Loucy (cell line): ENCODE measurements around the gene ITGB8.

ENCODE experiments used
- H2AFZ ChIP-seq: fragments of 200-600 bp; sonication (generic); 2 replicates; pipeline ENCODE4 v1.6.0; 2016; ENCODE audit warnings: antibody characterized with exemption, mild to moderate bottlenecking, low read length, moderate library complexity
- H3F3A ChIP-seq: fragments of 200-600 bp; 2 replicates; pipeline ENCODE4 v1.6.0; 2016; ENCODE audit warnings: antibody characterized with exemption, low read depth, mild to moderate bottlenecking
- H3K27me3 ChIP-seq: fragments of 200-600 bp; sonication (generic); 2 replicates; pipeline ENCODE4 v1.6.1; 2014; ENCODE audit warnings: low read length, mild to moderate bottlenecking; ENCODE audit not compliant: insufficient read depth, poor library complexity, severe bottlenecking
- H3K36me3 ChIP-seq: fragments of 200-600 bp; sonication (generic); 2 replicates; pipeline ENCODE4 v1.6.1; 2016; ENCODE audit warnings: low read length; ENCODE audit not compliant: insufficient read depth
- H3K4me1 ChIP-seq: fragments of 200-600 bp; sonication (generic); 2 replicates; pipeline ENCODE4 v1.5.1; 2014; ENCODE audit warnings: low read length, mild to moderate bottlenecking; ENCODE audit not compliant: insufficient read depth, poor library complexity, severe bottlenecking
- H3K4me2 ChIP-seq: fragments of 200-600 bp; sonication (generic); 2 replicates; pipeline ENCODE4 v1.6.0; 2014; ENCODE audit warnings: antibody characterized with exemption, low read length, low read depth, mild to moderate bottlenecking; ENCODE audit not compliant: poor library complexity, severe bottlenecking
- H3K4me3 ChIP-seq: fragments of 200-600 bp; sonication (generic); 2 replicates; pipeline ENCODE4 v1.5.1; 2014; ENCODE audit warnings: low read length, mild to moderate bottlenecking, mixed read lengths; ENCODE audit not compliant: poor library complexity, severe bottlenecking
- H3K79me2 ChIP-seq: fragments of 200-600 bp; sonication (generic); 2 replicates; pipeline ENCODE4 v1.6.1; 2014; ENCODE audit warnings: low read length; ENCODE audit not compliant: insufficient read depth
- H3K9ac ChIP-seq: fragments of 200-600 bp; sonication (generic); 2 replicates; pipeline ENCODE4 v1.6.0; 2014; ENCODE audit warnings: mild to moderate bottlenecking, low read depth, low read length, moderate library complexity; ENCODE audit not compliant: poor library complexity, severe bottlenecking
- H3K9me2 ChIP-seq: fragments of 200-600 bp; sonication (generic); replicated peaks from 2 replicates; pipeline ENCODE4 v1.6.1; 2016; ENCODE audit warnings: low read depth, low read length, mixed read lengths
- H3K9me3 ChIP-seq: fragments of 200-600 bp; sonication (generic); 2 replicates; pipeline ENCODE4 v1.6.1; 2014; ENCODE audit warnings: mild to moderate bottlenecking, antibody characterized with exemption, low read length, low read depth; ENCODE audit not compliant: insufficient read depth
- H4K20me1 ChIP-seq: fragments of 200-600 bp; sonication (generic); 2 replicates; pipeline ENCODE4 v1.6.0; 2014; ENCODE audit warnings: antibody characterized with exemption, low read length, mild to moderate bottlenecking; ENCODE audit not compliant: insufficient read depth, poor library complexity, severe bottlenecking
- EZH2phosphoT487 ChIP-seq: fragments of 200-600 bp; IDR thresholded peaks from 2 replicates; pipeline ENCODE4 v1.6.1; 2018; ENCODE audit warnings: antibody characterized with exemption, mild to moderate bottlenecking, moderate library complexity, borderline replicate concordance
- TF ChIP-seq, protein P1 (sequence below): fragments of 200-600 bp; sonication (generic); conservative IDR thresholded peaks from 2 replicates; pipeline ENCODE4 v1.5.1; 2014; ENCODE audit warnings: mild to moderate bottlenecking, antibody characterized with exemption, low read length

The ITGB8 gene

DNA sequence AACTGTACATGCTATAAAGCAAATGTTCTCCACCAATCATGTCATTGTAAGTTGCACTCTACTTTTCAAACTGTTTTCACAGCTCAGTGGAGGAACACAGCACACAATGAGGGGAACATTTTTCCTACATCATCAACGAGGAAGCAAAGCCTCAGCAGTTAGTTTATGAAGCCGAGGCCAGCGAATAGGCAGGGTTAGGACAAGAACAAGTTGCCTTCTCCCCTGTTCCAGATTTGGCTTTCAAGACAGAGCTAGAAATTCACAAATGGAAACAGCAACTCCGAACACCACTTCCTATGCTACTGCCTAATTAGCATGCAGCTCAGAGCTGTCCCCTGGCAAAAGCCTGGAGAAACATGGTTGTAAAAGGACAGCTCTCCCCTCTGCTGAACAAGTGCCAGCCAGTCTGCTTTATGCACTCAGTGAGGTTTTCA, 19.8 kb downstream of the ITGB8 start:
- Histone ChIP-seq H3K9ac (no peak overlapping the region), H3K4me3 (no peak overlapping the region), H3K27me3 (no peaks in the 10 kb centered on the region), H4K20me1 (no peaks in the 10 kb centered on the region), H3F3A (no peaks in the 10 kb centered on the region), H3K9me2 (no peaks in the 10 kb centered on the region), H3K36me3 (no peaks in the 10 kb centered on the region), H3K9me3 (no peaks in the 10 kb centered on the region), H2AFZ (peak overlapping the region; percentile 41), H3K4me2 (no peak overlapping the region), H3K79me2 (no peaks in the 10 kb centered on the region), H3K4me1 (peaks cover 2% of the 10 kb centered on the region)
- no peak for TF ChIP-seq EZH2phosphoT487
- TF ChIP-seq, protein P1, sequence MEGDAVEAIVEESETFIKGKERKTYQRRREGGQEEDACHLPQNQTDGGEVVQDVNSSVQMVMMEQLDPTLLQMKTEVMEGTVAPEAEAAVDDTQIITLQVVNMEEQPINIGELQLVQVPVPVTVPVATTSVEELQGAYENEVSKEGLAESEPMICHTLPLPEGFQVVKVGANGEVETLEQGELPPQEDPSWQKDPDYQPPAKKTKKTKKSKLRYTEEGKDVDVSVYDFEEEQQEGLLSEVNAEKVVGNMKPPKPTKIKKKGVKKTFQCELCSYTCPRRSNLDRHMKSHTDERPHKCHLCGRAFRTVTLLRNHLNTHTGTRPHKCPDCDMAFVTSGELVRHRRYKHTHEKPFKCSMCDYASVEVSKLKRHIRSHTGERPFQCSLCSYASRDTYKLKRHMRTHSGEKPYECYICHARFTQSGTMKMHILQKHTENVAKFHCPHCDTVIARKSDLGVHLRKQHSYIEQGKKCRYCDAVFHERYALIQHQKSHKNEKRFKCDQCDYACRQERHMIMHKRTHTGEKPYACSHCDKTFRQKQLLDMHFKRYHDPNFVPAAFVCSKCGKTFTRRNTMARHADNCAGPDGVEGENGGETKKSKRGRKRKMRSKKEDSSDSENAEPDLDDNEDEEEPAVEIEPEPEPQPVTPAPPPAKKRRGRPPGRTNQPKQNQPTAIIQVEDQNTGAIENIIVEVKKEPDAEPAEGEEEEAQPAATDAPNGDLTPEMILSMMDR = no peak

DNA sequence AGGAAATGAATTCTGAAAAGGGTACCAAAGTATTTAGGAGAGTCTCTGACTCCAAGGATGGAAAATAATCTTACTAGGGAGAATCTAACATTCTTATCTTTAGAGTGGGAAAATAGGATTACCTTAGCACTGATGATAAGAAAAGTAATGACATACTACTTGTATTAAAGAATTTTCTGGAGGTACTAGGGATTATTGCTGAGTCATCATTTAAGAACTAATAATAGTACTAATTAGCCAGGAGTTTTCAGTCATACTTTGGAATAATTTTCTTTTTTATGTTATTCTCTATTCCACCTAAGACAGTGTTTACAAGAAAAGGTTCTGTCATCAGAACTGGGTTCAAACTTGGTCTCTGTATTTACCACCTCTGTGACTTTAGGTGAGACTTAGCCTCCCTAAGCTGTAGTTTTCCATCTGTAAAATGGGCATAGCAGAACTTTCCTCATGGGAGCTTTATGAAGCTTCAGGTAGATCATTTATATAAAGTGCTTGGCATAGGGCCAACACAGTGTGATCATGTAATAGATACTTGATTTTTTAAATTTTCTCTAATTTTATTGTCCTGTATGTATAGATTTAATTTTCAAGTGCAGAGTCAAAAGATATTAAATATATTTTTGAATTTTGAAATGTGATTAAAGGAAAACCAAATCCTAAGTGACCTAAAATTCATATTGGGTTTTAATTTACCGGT, 20.4 kb downstream of the ITGB8 start:
- Histone ChIP-seq H3K4me3 (no peak overlapping the region), H3K79me2 (no peaks in the 10 kb centered on the region), H3K9me3 (no peaks in the 10 kb centered on the region), H4K20me1 (no peaks in the 10 kb centered on the region), H3K4me1 (peaks cover 7% of the 10 kb centered on the region), H3K9me2 (no peaks in the 10 kb centered on the region), H2AFZ (peak overlapping the region; percentile 41), H3F3A (no peaks in the 10 kb centered on the region), H3K4me2 (no peak overlapping the region), H3K36me3 (no peaks in the 10 kb centered on the region), H3K27me3 (no peaks in the 10 kb centered on the region), H3K9ac (no peak overlapping the region)
- TF ChIP-seq, protein P1 = no peak
- no peak for TF ChIP-seq EZH2phosphoT487

DNA sequence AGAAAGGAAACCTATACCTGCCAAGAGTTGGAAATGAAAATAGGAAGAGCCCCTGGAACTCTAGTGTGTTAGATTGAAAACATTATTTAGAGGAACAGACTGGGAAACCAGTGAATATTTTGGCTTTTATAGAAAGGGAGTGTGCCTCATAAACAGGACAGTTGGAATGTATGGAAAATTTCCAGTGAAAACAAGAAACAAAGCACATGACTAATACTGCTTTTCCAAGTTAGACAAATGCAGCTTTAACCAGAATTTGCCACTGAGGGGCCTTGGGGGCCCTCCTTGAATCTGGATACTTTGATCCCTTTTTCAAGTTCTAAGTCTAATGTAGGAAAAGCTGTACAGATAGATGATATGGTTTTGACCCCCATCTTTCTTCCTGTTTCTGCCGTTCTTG, 21.2 kb downstream of the ITGB8 start:
- Histone ChIP-seq H3K27me3 (no peaks in the 10 kb centered on the region), H3K9me2 (no peaks in the 10 kb centered on the region), H3K4me2 (no peak overlapping the region), H2AFZ (no peak overlapping the region), H3K9me3 (no peaks in the 10 kb centered on the region), H3K79me2 (no peaks in the 10 kb centered on the region), H3K4me3 (no peak overlapping the region), H4K20me1 (no peaks in the 10 kb centered on the region), H3F3A (no peaks in the 10 kb centered on the region), H3K9ac (no peak overlapping the region), H3K4me1 (peaks cover 11% of the 10 kb centered on the region), H3K36me3 (no peaks in the 10 kb centered on the region)
- no peak for TF ChIP-seq EZH2phosphoT487
- TF ChIP-seq, protein P1 = no peak
